ENCODE results near the gene ANO7. TPM values are rescaled to one million over a fixed set of nuclear protein-coding genes. Genes with fewer than 3 reads are reported as not detected.

Gene ANO7
- total RNA-seq, 1 experiment from 2014 or later = 4.1 TPM

GRCh38 chr2:241230435-241230834 is 42.0 kb downstream of the ANO7 start:
- H3K27ac Mint-ChIP-seq (ENCODE audit: unreplicated experiment) = no peak overlapping the region
- Histone ChIP-seq H3K27me3 (replicated peaks; ENCODE audit: control insufficient read depth, insufficient read depth, low read length) (no peaks in the 10 kb centered on the region), H3K4me1 (no peaks in the 10 kb centered on the region), H3K9me3 (no peaks in the 10 kb centered on the region), H3K4me3 (ENCODE audit: low read depth, low read length) (no peak overlapping the region), H3K36me3 (ENCODE audit: control insufficient read depth, insufficient read depth, low read length) (no peaks in the 10 kb centered on the region; the same call in 1 of the 2 replicates)
- ChIA-PET CTCF (no interaction called here), POLR2A (no interaction called here)
- BruUV-seq (replicated peaks) = no TSS peak
- H3K36me3 Mint-ChIP-seq (ENCODE audit: insufficient read depth, unreplicated experiment) = peaks cover 97% of the 10 kb centered on the region
- H3K9me3 Mint-ChIP-seq (ENCODE audit: unreplicated experiment) = no peaks in the 10 kb centered on the region
- no peak overlapping the region for H3K4me3 Mint-ChIP-seq (ENCODE audit: unreplicated experiment)
- TF ChIP-seq CTCF (IDR thresholded peaks at IDR 0.05; ENCODE audit: insufficient read depth in 1 of 2, low read depth in 1 of 2, low read length in 1 of 2, severe bottlenecking in 1 of 2, unreplicated experiment in 1 of 2) = no peak
- no peak for DNase-seq
- no peaks in the 10 kb centered on the region for H3K4me1 Mint-ChIP-seq (ENCODE audit: low read depth, unreplicated experiment)
- H3K27me3 Mint-ChIP-seq (ENCODE audit: insufficient read depth, unreplicated experiment) = no peaks in the 10 kb centered on the region
- intact Hi-C loops (cut with micrococcal nuclease; ENCODE audit: unreplicated experiment) = no loop called here

- DNase-seq = no peak
- H3K4me3 Mint-ChIP-seq (ENCODE audit: unreplicated experiment) = no peak overlapping the region
- TF ChIP-seq CTCF (IDR thresholded peaks at IDR 0.05; ENCODE audit: insufficient read depth in 1 of 2, low read depth in 1 of 2, low read length in 1 of 2, severe bottlenecking in 1 of 2, unreplicated experiment in 1 of 2) = no peak
- ChIA-PET CTCF (interaction anchor here (0.7 kb wide), 1 partner anchor 214 kb away, joined by 4 read pairs; no protein-coding TSS in a partner anchor), POLR2A (no interaction called here)
- H3K9me3 ChIP-seq = no peaks in the 10 kb centered on the region
- H3K36me3 ChIP-seq (ENCODE audit: control insufficient read depth, insufficient read depth, low read length) = no peaks in the 10 kb centered on the region; the same call in 1 of the 2 replicates
- peaks cover 93% of the 10 kb centered on the region for H3K36me3 Mint-ChIP-seq (ENCODE audit: insufficient read depth, unreplicated experiment)
- H3K4me1 Mint-ChIP-seq (ENCODE audit: low read depth, unreplicated experiment) = peaks cover 6% of the 10 kb centered on the region
- no peaks in the 10 kb centered on the region for H3K9me3 Mint-ChIP-seq (ENCODE audit: unreplicated experiment)
- no peaks in the 10 kb centered on the region for H3K27me3 ChIP-seq (replicated peaks; ENCODE audit: control insufficient read depth, insufficient read depth, low read length)
- no peaks in the 10 kb centered on the region for H3K4me1 ChIP-seq
- H3K27ac Mint-ChIP-seq (ENCODE audit: unreplicated experiment) = peak overlapping the region; percentile 50
- no TSS peak for BruUV-seq (replicated peaks)
- intact Hi-C loops (cut with micrococcal nuclease; ENCODE audit: unreplicated experiment) = no loop called here
- H3K4me3 ChIP-seq (ENCODE audit: low read depth, low read length) = no peak overlapping the region
- H3K27me3 Mint-ChIP-seq (ENCODE audit: insufficient read depth, unreplicated experiment) = no peaks in the 10 kb centered on the region
These were observed 44.5 kb downstream of the ANO7 start for GRCh38 chr2:241232736-241233575.

GRCh38 chr2:241234066-241234790 is 45.8 kb downstream of the ANO7 start:
- BruUV-seq (replicated peaks) = no TSS peak
- no peak for TF ChIP-seq CTCF (IDR thresholded peaks at IDR 0.05; ENCODE audit: insufficient read depth in 1 of 2, low read depth in 1 of 2, low read length in 1 of 2, severe bottlenecking in 1 of 2, unreplicated experiment in 1 of 2)
- H3K27me3 ChIP-seq (replicated peaks; ENCODE audit: control insufficient read depth, insufficient read depth, low read length) = no peaks in the 10 kb centered on the region
- intact Hi-C loops (cut with micrococcal nuclease; ENCODE audit: unreplicated experiment) = no loop called here
- no peak overlapping the region for H3K4me3 ChIP-seq (ENCODE audit: low read depth, low read length)
- ChIA-PET POLR2A (no interaction called here), CTCF (no interaction called here)
- H3K4me3 Mint-ChIP-seq (ENCODE audit: unreplicated experiment) = no peak overlapping the region
- peaks cover 95% of the 10 kb centered on the region for H3K36me3 Mint-ChIP-seq (ENCODE audit: insufficient read depth, unreplicated experiment)
- no peaks in the 10 kb centered on the region for H3K9me3 ChIP-seq
- DNase-seq = no peak
- H3K36me3 ChIP-seq (ENCODE audit: control insufficient read depth, insufficient read depth, low read length) = no peaks in the 10 kb centered on the region
- no peak overlapping the region for H3K27ac Mint-ChIP-seq (ENCODE audit: unreplicated experiment)
- no peaks in the 10 kb centered on the region for H3K9me3 Mint-ChIP-seq (ENCODE audit: unreplicated experiment)
- H3K4me1 ChIP-seq = no peaks in the 10 kb centered on the region
- H3K27me3 Mint-ChIP-seq (ENCODE audit: insufficient read depth, unreplicated experiment) = no peaks in the 10 kb centered on the region
- H3K4me1 Mint-ChIP-seq (ENCODE audit: low read depth, unreplicated experiment) = peaks cover 6% of the 10 kb centered on the region

All from Caco-2 (cell line).